Small intestine (tissue), 7 donors: ENCODE results near the gene TAL1. TPM values are rescaled to one million over a fixed set of nuclear protein-coding genes. Genes with fewer than 3 reads are reported as not detected.
A peak's percentile ranks its signal among the peaks of the same experiment; 100 is the strongest.

Source experiments
- DNase-seq, 2 donors: peaks; one replicate each; pipeline versions ENCODE4 v3.0.0 to v3.0.0-alpha.2; 2013
- FAIRE-seq: peaks from 2 replicates; lab custom pipeline; 2012; peaks lifted over from hg19 to GRCh38; lab: Jason Lieb, UNC
- H3K27ac ChIP-seq, 3 donors: one replicate each; pipeline ENCODE4 v1.5.1; 2013; ENCODE audit warnings: low read length in 2 of 3, mild to moderate bottlenecking in 2 of 3, control low read depth in 1 of 3, inconsistent platforms in 1 of 3, low read depth in 1 of 3, moderate library complexity in 1 of 3
- H3K27me3 ChIP-seq, 3 donors: one replicate each; pipeline ENCODE4 v1.6.1; 2013; ENCODE audit warnings: low read length in 3 of 3, inconsistent platforms in 1 of 3; ENCODE audit not compliant: control insufficient read depth in 3 of 3, insufficient read depth in 3 of 3
- H3K36me3 ChIP-seq, 3 donors: one replicate each; pipeline ENCODE4 v1.6.1; 2013; ENCODE audit warnings: low read length in 3 of 3, inconsistent platforms in 1 of 3, low read depth in 1 of 3, mild to moderate bottlenecking in 1 of 3, moderate library complexity in 1 of 3; ENCODE audit not compliant: control insufficient read depth in 3 of 3, insufficient read depth in 2 of 3
- H3K4me1 ChIP-seq, 3 donors: one replicate each; pipeline ENCODE4 v1.6.1; 2013; ENCODE audit warnings: low read length in 2 of 3, inconsistent platforms in 1 of 3, low read depth in 1 of 3, mild to moderate bottlenecking in 1 of 3, moderate library complexity in 1 of 3; ENCODE audit not compliant: control insufficient read depth in 3 of 3, insufficient read depth in 2 of 3
- H3K4me3 ChIP-seq, 3 donors: one replicate each; pipeline ENCODE4 v1.5.1; 2013; ENCODE audit warnings: low read length in 3 of 3, control low read depth in 1 of 3, inconsistent platforms in 1 of 3, low read depth in 1 of 3, mild to moderate bottlenecking in 1 of 3, moderate library complexity in 1 of 3
- H3K9me3 ChIP-seq, 2 donors: one replicate each; pipeline ENCODE4 v1.6.1; 2013; ENCODE audit warnings: low read depth in 1 of 2, low read length in 1 of 2; ENCODE audit not compliant: control insufficient read depth in 2 of 2, insufficient read depth in 1 of 2
- WGBS, 3 donors: extraction: QIAGEN DNeasy Blood & Tissue Kit; methylation state at CpG; one replicate each; pipeline ENCODE4 v1.1.7; 2013; 5-methylcytosine and 5-hydroxymethylcytosine counted together
- polyA plus RNA-seq, 4 donors: library from polyadenylated mRNA; stranded (reverse) in 3 of 4; unstranded in 1 of 4; fragments of 200-250 nt in 3 of 4; fragments of 120-200 nt in 1 of 4; gene quantifications; one replicate each; pipeline versions ENCODE4 v1.2.1 to v1.2.3, GENCODE V29; 2013
- donor health status: healthy with polysubstance abuse.
- donor health status: control.
- donor health status: control.
- donor health status: Bipolar disorder and iron deficiency.
- donor health status: healthy.

The TAL1 gene
- polyA plus RNA-seq, 4 donors = 0.27 to 4.7 (median 0.92) TPM

DNA sequence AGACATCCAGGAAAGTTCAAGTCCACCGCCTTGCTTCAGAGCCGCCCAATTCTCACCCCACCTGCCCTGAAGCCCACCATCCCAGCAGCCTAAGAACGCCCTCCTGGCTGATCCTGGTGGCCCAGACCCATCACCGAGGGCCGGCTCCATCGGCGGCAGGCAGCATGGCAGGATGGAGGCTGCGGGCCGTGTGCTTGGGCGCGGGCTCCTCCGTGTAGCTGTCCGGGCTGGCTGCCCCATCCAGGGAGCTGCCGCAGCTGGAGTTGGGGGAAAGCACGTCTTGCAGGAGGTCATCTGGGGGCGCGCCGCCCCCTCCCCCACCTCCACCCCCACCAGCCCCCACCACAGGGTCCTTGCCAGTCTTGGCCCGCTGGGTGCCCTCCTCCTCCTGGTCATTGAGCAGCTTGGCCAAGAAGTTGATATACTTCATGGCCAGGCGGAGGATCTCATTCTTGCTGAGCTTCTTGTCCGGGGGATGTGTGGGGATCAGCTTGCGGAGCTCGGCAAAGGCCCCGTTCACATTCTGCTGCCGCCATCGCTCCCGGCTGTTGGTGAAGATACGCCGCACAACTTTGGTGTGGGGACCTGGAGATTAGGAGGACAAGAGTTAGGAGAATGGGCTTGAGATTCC, 12.3 kb downstream of the TAL1 start:
- WGBS, 3 donors = 89 to 94% (median 91%) methylated on average over 25 to 29 of the region's 29 CpGs
- no peaks in the 10 kb centered on the region for H3K36me3 ChIP-seq
- H3K9me3 ChIP-seq = no peaks in the 10 kb centered on the region
- H3K4me3 ChIP-seq = no peak overlapping the region
- no peak for FAIRE-seq
- no peak for DNase-seq
- peaks cover 0 to 7% (median 0%) of the 10 kb centered on the region in 3 donors for H3K4me1 ChIP-seq
- peaks cover 0 to 37% (median 24%) of the 10 kb centered on the region in 3 donors for H3K27me3 ChIP-seq
- no peak overlapping the region for H3K27ac ChIP-seq

GRCh38 chr1:47219001-47219400, 13.0 kb downstream of the TAL1 start:
- no peak for DNase-seq
- H3K4me3 ChIP-seq = no peak overlapping the region
- peaks cover 0 to 30% (median 18%) of the 10 kb centered on the region in 3 donors for H3K27me3 ChIP-seq
- peaks cover 0 to 7% (median 0%) of the 10 kb centered on the region in 3 donors for H3K4me1 ChIP-seq
- WGBS, 3 donors = 63 to 79% (median 77%) methylated on average over 4 of the region's 4 CpGs
- H3K9me3 ChIP-seq = no peaks in the 10 kb centered on the region
- H3K36me3 ChIP-seq = no peaks in the 10 kb centered on the region
- no peak overlapping the region for H3K27ac ChIP-seq
- no peak for FAIRE-seq

DNA sequence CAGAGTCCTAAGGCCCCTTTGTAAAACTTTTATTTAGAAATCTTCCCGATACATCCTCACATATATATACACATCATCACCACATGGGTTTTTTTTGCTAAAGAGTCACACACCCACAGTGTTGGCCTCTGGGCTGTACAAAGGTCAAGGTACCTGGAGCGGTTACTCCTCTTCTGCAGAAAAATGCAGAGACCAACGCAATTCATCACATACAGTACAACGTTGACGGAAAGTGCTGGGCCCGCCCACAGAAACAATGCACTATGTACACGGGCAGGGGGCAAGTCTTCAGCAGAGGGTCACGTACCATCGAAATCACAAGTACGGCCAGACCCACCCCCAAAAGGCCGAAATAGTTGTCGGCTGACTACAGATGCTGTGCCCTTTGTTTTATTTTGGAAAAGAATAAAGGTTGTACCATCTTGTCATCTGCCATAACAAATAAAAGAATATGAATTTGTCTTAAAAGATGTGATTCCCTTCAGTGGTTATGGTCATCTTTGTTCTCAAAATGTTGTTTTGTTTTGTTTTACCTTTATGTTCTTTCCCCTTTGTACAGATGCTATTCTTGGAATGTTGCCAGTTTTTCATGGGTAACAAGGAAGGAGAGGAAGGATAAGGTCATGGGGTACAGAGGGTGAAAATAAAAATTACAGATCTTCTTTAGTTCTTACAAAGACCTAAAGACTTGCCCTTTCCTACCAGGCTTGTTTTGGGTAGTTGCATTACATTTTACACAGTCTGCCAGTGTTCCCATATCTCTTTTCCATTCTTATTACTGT, 15.6 kb downstream of the TAL1 start:
- peaks cover 0 to 7% (median 0%) of the 10 kb centered on the region in 3 donors for H3K4me1 ChIP-seq
- 55 to 71% (median 71%) methylated on average over 12 of the region's 12 CpGs for WGBS, 3 donors
- no peak overlapping the region for H3K27ac ChIP-seq
- H3K9me3 ChIP-seq = no peaks in the 10 kb centered on the region
- H3K27me3 ChIP-seq = peaks cover 0 to 5% (median 3%) of the 10 kb centered on the region in 3 donors
- DNase-seq (peak in 1 of 2 donors; percentile 66), FAIRE-seq (no peak)
- no peak overlapping the region for H3K4me3 ChIP-seq
- no peaks in the 10 kb centered on the region for H3K36me3 ChIP-seq

GRCh38 chr1:47215713-47216112, 16.3 kb downstream of the TAL1 start:
- Histone ChIP-seq H3K27ac (no peak overlapping the region), H3K4me3 (no peak overlapping the region), H3K27me3 (no peaks in the 10 kb centered on the region), H3K36me3 (no peaks in the 10 kb centered on the region), H3K9me3 (no peaks in the 10 kb centered on the region), H3K4me1 (peaks cover 0 to 7% (median 0%) of the 10 kb centered on the region in 3 donors)
- WGBS, 3 donors = 89 to 91% (median 91%) methylated on average over 4 of the region's 4 CpGs
- DNase-seq (no peak), FAIRE-seq (no peak)

DNA sequence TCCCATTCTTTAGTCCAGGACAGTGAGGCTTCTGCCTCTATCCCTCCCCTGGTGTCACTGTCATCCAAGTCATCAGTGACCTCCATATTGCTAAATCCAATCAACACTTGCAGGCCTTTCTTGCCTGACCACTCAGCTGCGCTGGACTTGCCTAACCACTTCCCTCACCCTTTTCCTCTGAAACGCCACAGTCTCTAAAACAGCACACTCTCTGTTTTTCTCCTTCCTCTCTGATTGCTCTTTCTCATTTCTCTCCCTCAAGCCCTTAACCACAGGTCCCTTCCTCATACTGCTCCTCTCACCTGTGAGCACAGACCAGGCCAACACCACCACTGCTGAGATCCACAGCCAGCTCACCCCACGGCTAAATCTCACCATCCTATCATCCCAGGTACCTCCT, 17.5 kb downstream of the TAL1 start:
- FAIRE-seq = no peak
- Histone ChIP-seq H3K36me3 (no peaks in the 10 kb centered on the region), H3K9me3 (no peaks in the 10 kb centered on the region), H3K27me3 (no peaks in the 10 kb centered on the region), H3K4me3 (no peak overlapping the region), H3K27ac (no peak overlapping the region), H3K4me1 (peaks cover 0 to 7% (median 0%) of the 10 kb centered on the region in 3 donors)
- 65 to 93% (median 76%) methylated on average over 3 of the region's 3 CpGs for WGBS, 3 donors
- no peak for DNase-seq

DNA sequence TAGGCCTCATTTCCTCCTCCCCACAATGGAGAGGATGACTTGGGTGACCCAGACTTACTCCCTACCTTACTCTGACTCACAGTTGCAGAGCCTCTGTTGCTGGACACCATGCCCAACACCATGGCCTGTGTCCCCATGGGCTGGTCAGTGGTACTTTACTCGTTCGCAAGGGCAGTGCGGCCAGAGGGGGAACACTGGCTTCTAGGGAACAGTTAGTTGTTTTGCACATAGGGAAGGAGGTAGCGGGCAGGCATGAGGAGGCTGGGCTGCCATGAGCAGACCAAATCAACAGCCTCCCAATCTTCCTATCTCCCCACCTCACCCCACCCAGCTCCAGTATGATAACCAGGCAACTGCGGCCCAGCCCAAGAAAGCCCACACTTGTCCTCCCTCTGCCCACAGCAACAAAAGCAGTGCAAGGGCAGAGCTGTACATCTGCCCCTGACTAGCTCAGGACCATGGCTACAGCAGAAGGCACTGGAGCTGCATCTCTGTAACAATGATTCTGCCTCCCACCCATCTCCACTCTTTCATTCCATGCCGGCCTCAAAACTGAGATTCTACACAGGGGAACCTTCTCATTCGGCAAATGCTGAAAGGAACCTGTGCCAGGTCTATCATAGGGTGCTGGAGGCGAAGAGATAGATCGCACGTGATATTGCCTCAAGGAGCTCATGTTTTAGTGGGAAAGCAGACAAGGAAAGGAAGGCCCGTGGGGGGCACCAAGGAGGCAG, 18.6 kb downstream of the TAL1 start:
- 69 to 88% (median 79%) methylated on average over 9 to 11 of the region's 11 CpGs for WGBS, 3 donors
- Histone ChIP-seq H3K4me1 (peaks cover 0 to 7% (median 0%) of the 10 kb centered on the region in 3 donors), H3K27ac (no peak overlapping the region), H3K27me3 (peaks cover 0 to 4% (median 0%) of the 10 kb centered on the region in 3 donors), H3K9me3 (no peaks in the 10 kb centered on the region), H3K4me3 (no peak overlapping the region), H3K36me3 (no peaks in the 10 kb centered on the region)
- DNase-seq = no peak
- FAIRE-seq = no peak

GRCh38 chr1:47212636-47213229, 19.3 kb downstream of the TAL1 start:
- WGBS, 3 donors = 75 to 86% (median 80%) methylated on average over 4 of the region's 4 CpGs
- H3K36me3 ChIP-seq = no peaks in the 10 kb centered on the region
- peaks cover 0 to 7% (median 0%) of the 10 kb centered on the region in 3 donors for H3K27me3 ChIP-seq
- H3K9me3 ChIP-seq = no peaks in the 10 kb centered on the region
- DNase-seq (no peak), FAIRE-seq (no peak)
- peak overlapping the region in 1 of 3 donors; percentile 5 for H3K27ac ChIP-seq
- peaks cover 0 to 7% (median 0%) of the 10 kb centered on the region in 3 donors for H3K4me1 ChIP-seq
- no peak overlapping the region for H3K4me3 ChIP-seq

DNA sequence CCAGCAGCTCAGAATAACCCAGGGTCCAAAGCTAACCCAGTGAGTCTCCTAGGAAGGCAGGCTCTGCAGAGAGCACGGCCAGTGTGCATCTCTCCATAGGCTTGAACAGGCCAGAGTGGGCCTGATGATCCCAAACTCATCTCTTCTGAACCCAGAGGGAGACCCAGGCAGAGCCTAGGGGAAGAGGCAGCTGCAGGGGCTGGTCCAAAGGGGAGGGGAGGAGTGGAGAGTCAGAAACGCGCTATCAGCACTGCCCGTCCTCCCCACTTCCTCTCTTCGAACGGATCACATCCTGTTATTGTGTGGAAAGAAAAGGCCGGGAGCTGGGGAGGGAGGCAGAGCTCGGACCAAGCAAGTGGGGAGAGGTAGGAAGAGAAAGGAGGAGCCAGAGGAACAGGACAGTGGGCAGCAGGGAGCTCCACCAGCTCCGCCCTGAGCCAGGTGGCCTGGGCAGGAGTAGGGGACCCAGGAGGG, 20.2 kb downstream of the TAL1 start:
- no peaks in the 10 kb centered on the region for H3K9me3 ChIP-seq
- 59 to 71% (median 67%) methylated on average over 9 of the region's 9 CpGs for WGBS, 3 donors
- peak overlapping the region in 1 of 3 donors; percentile 25 for H3K27ac ChIP-seq
- peaks cover 0 to 7% (median 2%) of the 10 kb centered on the region in 3 donors for H3K27me3 ChIP-seq
- DNase-seq (no peak), FAIRE-seq (no peak)
- H3K4me3 ChIP-seq = no peak overlapping the region
- no peaks in the 10 kb centered on the region for H3K36me3 ChIP-seq
- H3K4me1 ChIP-seq = peaks cover 0 to 7% (median 0%) of the 10 kb centered on the region in 3 donors
